ENCODE measurements around the gene POU2AF2.

DNA sequence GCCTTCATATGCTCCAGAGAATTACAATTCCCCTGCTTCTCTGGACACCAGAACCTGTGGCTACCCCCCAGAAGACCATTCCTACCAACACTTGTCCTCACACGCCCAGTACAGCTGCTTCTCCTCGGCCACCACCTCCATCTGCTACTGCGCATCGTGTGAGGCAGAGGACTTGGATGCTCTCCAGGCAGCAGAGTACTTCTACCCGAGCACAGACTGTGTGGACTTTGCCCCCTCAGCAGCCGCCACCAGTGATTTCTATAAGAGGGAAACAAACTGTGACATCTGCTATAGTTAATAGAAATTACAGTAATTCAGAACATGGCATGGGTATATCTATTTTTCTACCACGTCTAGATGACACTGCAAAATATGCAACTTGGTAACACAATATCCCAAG is 62.6 kb downstream of the POU2AF2 start:
- TF ChIP-seq SP1 (IDR thresholded peaks at IDR 0.05) (no peak), HDGF (IDR thresholded peaks at IDR 0.05; ENCODE audit: borderline replicate concordance) (no peak)
